Skeletal muscle cell (primary cell): ENCODE measurements around the gene GTF2F2.

Source experiments
- DNase-seq: peaks from one replicate; pipeline ENCODE4 v3.0.0-alpha.2; 2010; ENCODE audit warnings: low read depth
- H3K4me3 ChIP-seq: 2 replicates; pipeline ENCODE4 v1.5.1; 2011; ENCODE audit warnings: low read depth, mild to moderate bottlenecking, control low read depth, low read length, moderate library complexity

The GTF2F2 gene

GRCh38 chr13:45119991-45120864 is at the start of gene GTF2F2:
Gene GTF2F2, plus strand, starts transcription at chr13:45120510. Its CDS starts 146 bp downstream, at chr13:45120656.
- peak within 1 kb of the TSS; percentile 66 for H3K4me3 ChIP-seq
- peak; percentile 53 for DNase-seq

GRCh38 chr13:45073809-45074208 is 46.5 kb upstream of the GTF2F2 start:
- no peak overlapping the region for H3K4me3 ChIP-seq
- no peak for DNase-seq

GRCh38 chr13:45074721-45075120 is 45.6 kb upstream of the GTF2F2 start:
- no peak for DNase-seq
- H3K4me3 ChIP-seq, result no peak overlapping the region

- no peak overlapping the region for H3K4me3 ChIP-seq
- DNase-seq, result no peak
Observed at GRCh38 chr13:45078003-45078402, 42.3 kb upstream of the GTF2F2 start.

- DNase-seq, result no peak
- no peak overlapping the region for H3K4me3 ChIP-seq
Observed at GRCh38 chr13:45082964-45083363, 37.3 kb upstream of the GTF2F2 start.

- H3K4me3 ChIP-seq, result no peak overlapping the region
- no peak for DNase-seq
Observed at GRCh38 chr13:45084515-45084914, 35.8 kb upstream of the GTF2F2 start.

GRCh38 chr13:45086484-45086883 is 33.8 kb upstream of the GTF2F2 start:
- no peak for DNase-seq
- H3K4me3 ChIP-seq, result no peak overlapping the region

- H3K4me3 ChIP-seq, result no peak overlapping the region
- DNase-seq, result no peak
Observed at GRCh38 chr13:45092663-45093062, 27.6 kb upstream of the GTF2F2 start.

GRCh38 chr13:45100573-45101262 is 19.6 kb upstream of the GTF2F2 start:
- DNase-seq, result no peak
- no peak overlapping the region for H3K4me3 ChIP-seq

GRCh38 chr13:45101327-45102018 is 18.8 kb upstream of the GTF2F2 start:
- DNase-seq, result no peak
- no peak overlapping the region for H3K4me3 ChIP-seq

- no peak overlapping the region for H3K4me3 ChIP-seq
- DNase-seq, result no peak
Observed at GRCh38 chr13:45102136-45102507, 18.2 kb upstream of the GTF2F2 start.

GRCh38 chr13:45103449-45103848 is 16.9 kb upstream of the GTF2F2 start:
- no peak for DNase-seq
- H3K4me3 ChIP-seq, result no peak overlapping the region

- H3K4me3 ChIP-seq, result no peak overlapping the region
- DNase-seq, result no peak
Observed at GRCh38 chr13:45104261-45104660, 16.0 kb upstream of the GTF2F2 start.

GRCh38 chr13:45105895-45106294 is 14.4 kb upstream of the GTF2F2 start:
- H3K4me3 ChIP-seq, result no peak overlapping the region
- no peak for DNase-seq

GRCh38 chr13:45107539-45107938 is 12.8 kb upstream of the GTF2F2 start:
- no peak overlapping the region for H3K4me3 ChIP-seq
- DNase-seq, result no peak

- H3K4me3 ChIP-seq, result no peak overlapping the region
- DNase-seq, result no peak
Observed at GRCh38 chr13:45108716-45109101, 11.6 kb upstream of the GTF2F2 start.

- H3K4me3 ChIP-seq, result no peak overlapping the region
- DNase-seq, result peak; percentile 58
Observed at GRCh38 chr13:45109102-45109720, 11.1 kb upstream of the GTF2F2 start.

GRCh38 chr13:45113233-45114224 is 6.8 kb upstream of the GTF2F2 start:
- no peak for DNase-seq
- H3K4me3 ChIP-seq, result no peak overlapping the region
